Liver (tissue), 9 donors: ENCODE results near the gene OPTN. TPM values are rescaled to one million over a fixed set of nuclear protein-coding genes. Genes with fewer than 3 reads are reported as not detected.

ENCODE experiments used
- DNase-seq: peaks from one replicate; pipeline ENCODE4 v3.0.0-alpha.2; 2017; ENCODE audit warnings: low spot score
- H3K27ac ChIP-seq, 2 donors: one replicate each; pipeline ENCODE4 v1.7.0; 2013; ENCODE audit warnings: inconsistent platforms in 2 of 2, low read length in 2 of 2, control low read depth in 1 of 2, low read depth in 1 of 2, mild to moderate bottlenecking in 1 of 2
- H3K27me3 ChIP-seq, 4 donors: one replicate each; pipeline versions ENCODE4 v1.6.1 to v1.7.0; 2013; ENCODE audit warnings: low read length in 3 of 4, inconsistent platforms in 1 of 4, mild to moderate bottlenecking in 1 of 4, moderate library complexity in 1 of 4; ENCODE audit not compliant: control insufficient read depth in 4 of 4, insufficient read depth in 4 of 4
- H3K36me3 ChIP-seq, 4 donors: one replicate each; pipeline versions ENCODE4 v1.6.1 to v1.7.0; 2013; ENCODE audit warnings: low read length in 3 of 4, mild to moderate bottlenecking in 3 of 4, low read depth in 1 of 4, moderate library complexity in 1 of 4; ENCODE audit not compliant: control insufficient read depth in 4 of 4, insufficient read depth in 3 of 4
- H3K4me1 ChIP-seq, 4 donors: one replicate each; pipeline versions ENCODE4 v1.6.1 to v1.7.0; 2013; ENCODE audit warnings: low read length in 3 of 4, mild to moderate bottlenecking in 3 of 4, moderate library complexity in 1 of 4; ENCODE audit not compliant: control insufficient read depth in 4 of 4, insufficient read depth in 4 of 4
- H3K4me3 ChIP-seq, 3 donors: one replicate each; pipeline versions ENCODE4 v1.6.1 to v1.7.0; 2013; ENCODE audit warnings: low read length in 3 of 3, control low read depth in 1 of 3, low read depth in 1 of 3, mild to moderate bottlenecking in 1 of 3
- H3K9ac ChIP-seq, 2 donors: one replicate each; pipeline ENCODE4 v1.7.0; 2013; ENCODE audit warnings: low read length in 2 of 2, mild to moderate bottlenecking in 2 of 2, moderate library complexity in 2 of 2, control low read depth in 1 of 2, low read depth in 1 of 2
- H3K9me3 ChIP-seq, 4 donors: one replicate each; pipeline versions ENCODE4 v1.6.1 to v1.7.0; 2013; ENCODE audit warnings: low read length in 3 of 4; ENCODE audit not compliant: control insufficient read depth in 4 of 4
- EGR1 ChIP-seq, 2 donors: IDR thresholded peaks; 2 replicates each; pipeline ENCODE4 v1.6.1; 2016 to 2018; ENCODE audit warnings: antibody characterized with exemption in 2 of 2, low read depth in 2 of 2
- FOXA2 ChIP-seq: IDR thresholded peaks from 2 replicates; pipeline ENCODE4 v1.6.1; 2016; ENCODE audit warnings: antibody characterized with exemption
- GABPA ChIP-seq, 2 donors: IDR thresholded peaks in 1 of 2; conservative IDR thresholded peaks in 1 of 2; 2 replicates each; pipeline ENCODE4 v1.6.1; 2016; ENCODE audit warnings: antibody characterized with exemption in 2 of 2, mild to moderate bottlenecking in 1 of 2, moderate library complexity in 1 of 2
- HNF4A ChIP-seq, 2 donors: conservative IDR thresholded peaks; 2 replicates each; pipeline ENCODE4 v1.6.1; 2016; ENCODE audit warnings: antibody characterized with exemption in 2 of 2, mild to moderate bottlenecking in 2 of 2
- HNF4G ChIP-seq: IDR thresholded peaks from 2 replicates; pipeline ENCODE4 v1.6.1; 2016; ENCODE audit warnings: antibody characterized with exemption
- JUND ChIP-seq, 2 donors: IDR thresholded peaks; 2 replicates each; pipeline ENCODE4 v1.6.1; 2016; ENCODE audit warnings: antibody characterized with exemption in 2 of 2
- RAD21 ChIP-seq, 2 donors: IDR thresholded peaks; 2 replicates each; pipeline ENCODE4 v1.6.1; 2016; ENCODE audit warnings: antibody characterized with exemption in 2 of 2, mild to moderate bottlenecking in 2 of 2
- RXRA ChIP-seq, 2 donors: IDR thresholded peaks; 2 replicates each; pipeline ENCODE4 v1.6.1; 2017 to 2018; ENCODE audit warnings: antibody characterized with exemption in 2 of 2, mild to moderate bottlenecking in 1 of 2
- YY1 ChIP-seq: IDR thresholded peaks from 2 replicates; pipeline ENCODE4 v1.6.1; 2016; ENCODE audit warnings: antibody characterized with exemption, mild to moderate bottlenecking
- WGBS: extraction: QIAGEN DNeasy Blood & Tissue Kit; methylation state at CpG from one replicate; pipeline ENCODE4 v1.1.7; 2013; 5-methylcytosine and 5-hydroxymethylcytosine counted together
- polyA plus RNA-seq, 2 donors: library from polyadenylated mRNA; stranded (reverse) in 1 of 2; unstranded in 1 of 2; fragments of 200-250 nt in 1 of 2; fragments of >200 nt in 1 of 2; fragmentation: Nextera tagmentation in 1 of 2; extraction: Ambion mirVana in 1 of 2; gene quantifications; one replicate each; pipeline versions ENCODE4 v1.2.1 to v1.2.3, GENCODE V29; 2013 to 2015
- total RNA-seq, 2 donors: library from RNA; depleted of rRNA; stranded (reverse); fragments of >200 nt; gene quantifications; one replicate each; pipeline ENCODE4 v1.2.3, GENCODE V29; 2014
- TF ChIP-seq, protein P1 (sequence below): IDR thresholded peaks from 2 replicates; pipeline ENCODE4 v1.6.1; 2016; ENCODE audit warnings: antibody characterized with exemption
- TF ChIP-seq, protein P2 (sequence below): IDR thresholded peaks from 2 replicates; pipeline ENCODE4 v1.6.1; 2016; ENCODE audit warnings: antibody characterized with exemption
- TF ChIP-seq, protein P3 (sequence below): IDR thresholded peaks from 2 replicates; pipeline ENCODE4 v1.6.1; 2016; ENCODE audit warnings: antibody characterized with exemption, mild to moderate bottlenecking
- TF ChIP-seq, protein P4 (sequence below): IDR thresholded peaks from 2 replicates; pipeline ENCODE4 v1.6.1; 2016; ENCODE audit warnings: antibody characterized with exemption
- TF ChIP-seq, protein P5 (sequence below): fragments of 150-350 bp; IDR thresholded peaks from 2 replicates; pipeline ENCODE4 v1.5.1; 2017; ENCODE audit warnings: improper control_type of control experiment, low read depth, low read length; ENCODE audit not compliant: missing input control
- donor health status: healthy.
- donor health status: healthy.
- donor health status: healthy.
- donor health status: healthy.
- donor health status: healthy.

Gene OPTN
- total and polyA plus RNA-seq, 4 donors, result 21.5 to 42.0 (median 34.2) TPM

DNA sequence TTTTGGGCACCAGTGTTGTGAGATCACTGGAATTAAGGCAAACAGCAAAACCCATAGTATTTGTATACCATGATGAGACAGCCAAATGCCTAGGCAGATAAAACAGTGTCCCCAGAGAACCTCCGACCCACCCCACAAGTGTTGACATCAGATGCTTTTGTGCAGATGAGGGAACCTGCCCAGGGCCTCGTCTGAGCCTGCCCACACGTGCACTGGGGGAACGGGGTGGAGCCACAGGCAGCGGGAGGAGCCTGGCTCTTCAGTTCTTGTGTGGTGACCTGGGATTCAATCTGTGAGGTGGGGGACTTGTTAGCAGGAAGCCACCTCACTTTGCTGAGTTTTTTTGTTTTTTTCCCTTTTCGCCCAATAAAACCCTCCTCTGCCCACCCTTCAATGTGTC is 33.4 kb upstream of the OPTN start:
- Histone ChIP-seq H3K4me3 (no peak overlapping the region), H3K9ac (no peak overlapping the region), H3K36me3 (no peaks in the 10 kb centered on the region), H3K27me3 (no peaks in the 10 kb centered on the region), H3K27ac (no peak overlapping the region), H3K9me3 (no peaks in the 10 kb centered on the region), H3K4me1 (no peaks in the 10 kb centered on the region)
- TF ChIP-seq YY1, result no peak
- no peak for TF ChIP-seq HNF4A (conservative IDR thresholded peaks at IDR 0.05)
- no peak for TF ChIP-seq GABPA (IDR thresholded peaks at IDR 0.05 in 1 of 2, conservative IDR thresholded peaks at IDR 0.05 in 1 of 2)
- no peak for TF ChIP-seq EGR1 (IDR thresholded peaks at IDR 0.05; ENCODE audit: low read depth in 2 of 2)
- TF ChIP-seq, protein P1, sequence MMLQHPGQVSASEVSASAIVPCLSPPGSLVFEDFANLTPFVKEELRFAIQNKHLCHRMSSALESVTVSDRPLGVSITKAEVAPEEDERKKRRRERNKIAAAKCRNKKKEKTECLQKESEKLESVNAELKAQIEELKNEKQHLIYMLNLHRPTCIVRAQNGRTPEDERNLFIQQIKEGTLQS, result no peak
- DNase-seq, result no peak
- 74% methylated on average over 6 of the region's 6 CpGs for WGBS

- H3K27me3 ChIP-seq, result no peaks in the 10 kb centered on the region
- 90% methylated on average over 7 of the region's 7 CpGs for WGBS
- TF ChIP-seq, protein P2, sequence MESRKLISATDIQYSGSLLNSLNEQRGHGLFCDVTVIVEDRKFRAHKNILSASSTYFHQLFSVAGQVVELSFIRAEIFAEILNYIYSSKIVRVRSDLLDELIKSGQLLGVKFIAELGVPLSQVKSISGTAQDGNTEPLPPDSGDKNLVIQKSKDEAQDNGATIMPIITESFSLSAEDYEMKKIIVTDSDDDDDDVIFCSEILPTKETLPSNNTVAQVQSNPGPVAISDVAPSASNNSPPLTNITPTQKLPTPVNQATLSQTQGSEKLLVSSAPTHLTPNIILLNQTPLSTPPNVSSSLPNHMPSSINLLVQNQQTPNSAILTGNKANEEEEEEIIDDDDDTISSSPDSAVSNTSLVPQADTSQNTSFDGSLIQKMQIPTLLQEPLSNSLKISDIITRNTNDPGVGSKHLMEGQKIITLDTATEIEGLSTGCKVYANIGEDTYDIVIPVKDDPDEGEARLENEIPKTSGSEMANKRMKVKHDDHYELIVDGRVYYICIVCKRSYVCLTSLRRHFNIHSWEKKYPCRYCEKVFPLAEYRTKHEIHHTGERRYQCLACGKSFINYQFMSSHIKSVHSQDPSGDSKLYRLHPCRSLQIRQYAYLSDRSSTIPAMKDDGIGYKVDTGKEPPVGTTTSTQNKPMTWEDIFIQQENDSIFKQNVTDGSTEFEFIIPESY, result no peak
- no peak for TF ChIP-seq HNF4G
- no peak for TF ChIP-seq JUND (IDR thresholded peaks at IDR 0.05)
- no peak for TF ChIP-seq FOXA2
- TF ChIP-seq RAD21 (IDR thresholded peaks at IDR 0.05), result no peak
- TF ChIP-seq RXRA (IDR thresholded peaks at IDR 0.05), result no peak
- TF ChIP-seq, protein P3, sequence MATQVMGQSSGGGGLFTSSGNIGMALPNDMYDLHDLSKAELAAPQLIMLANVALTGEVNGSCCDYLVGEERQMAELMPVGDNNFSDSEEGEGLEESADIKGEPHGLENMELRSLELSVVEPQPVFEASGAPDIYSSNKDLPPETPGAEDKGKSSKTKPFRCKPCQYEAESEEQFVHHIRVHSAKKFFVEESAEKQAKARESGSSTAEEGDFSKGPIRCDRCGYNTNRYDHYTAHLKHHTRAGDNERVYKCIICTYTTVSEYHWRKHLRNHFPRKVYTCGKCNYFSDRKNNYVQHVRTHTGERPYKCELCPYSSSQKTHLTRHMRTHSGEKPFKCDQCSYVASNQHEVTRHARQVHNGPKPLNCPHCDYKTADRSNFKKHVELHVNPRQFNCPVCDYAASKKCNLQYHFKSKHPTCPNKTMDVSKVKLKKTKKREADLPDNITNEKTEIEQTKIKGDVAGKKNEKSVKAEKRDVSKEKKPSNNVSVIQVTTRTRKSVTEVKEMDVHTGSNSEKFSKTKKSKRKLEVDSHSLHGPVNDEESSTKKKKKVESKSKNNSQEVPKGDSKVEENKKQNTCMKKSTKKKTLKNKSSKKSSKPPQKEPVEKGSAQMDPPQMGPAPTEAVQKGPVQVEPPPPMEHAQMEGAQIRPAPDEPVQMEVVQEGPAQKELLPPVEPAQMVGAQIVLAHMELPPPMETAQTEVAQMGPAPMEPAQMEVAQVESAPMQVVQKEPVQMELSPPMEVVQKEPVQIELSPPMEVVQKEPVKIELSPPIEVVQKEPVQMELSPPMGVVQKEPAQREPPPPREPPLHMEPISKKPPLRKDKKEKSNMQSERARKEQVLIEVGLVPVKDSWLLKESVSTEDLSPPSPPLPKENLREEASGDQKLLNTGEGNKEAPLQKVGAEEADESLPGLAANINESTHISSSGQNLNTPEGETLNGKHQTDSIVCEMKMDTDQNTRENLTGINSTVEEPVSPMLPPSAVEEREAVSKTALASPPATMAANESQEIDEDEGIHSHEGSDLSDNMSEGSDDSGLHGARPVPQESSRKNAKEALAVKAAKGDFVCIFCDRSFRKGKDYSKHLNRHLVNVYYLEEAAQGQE, result no peak
- TF ChIP-seq, protein P4, sequence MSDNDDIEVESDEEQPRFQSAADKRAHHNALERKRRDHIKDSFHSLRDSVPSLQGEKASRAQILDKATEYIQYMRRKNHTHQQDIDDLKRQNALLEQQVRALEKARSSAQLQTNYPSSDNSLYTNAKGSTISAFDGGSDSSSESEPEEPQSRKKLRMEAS, result no peak
- H3K36me3 ChIP-seq, result no peaks in the 10 kb centered on the region
- H3K9ac ChIP-seq, result no peak overlapping the region
- H3K4me3 ChIP-seq, result no peak overlapping the region
- no peaks in the 10 kb centered on the region for H3K9me3 ChIP-seq
- DNase-seq, result no peak
- H3K27ac ChIP-seq, result no peak overlapping the region
- no peaks in the 10 kb centered on the region for H3K4me1 ChIP-seq
Observed at GRCh38 chr10:13067431-13067830, 32.5 kb upstream of the OPTN start.

DNA sequence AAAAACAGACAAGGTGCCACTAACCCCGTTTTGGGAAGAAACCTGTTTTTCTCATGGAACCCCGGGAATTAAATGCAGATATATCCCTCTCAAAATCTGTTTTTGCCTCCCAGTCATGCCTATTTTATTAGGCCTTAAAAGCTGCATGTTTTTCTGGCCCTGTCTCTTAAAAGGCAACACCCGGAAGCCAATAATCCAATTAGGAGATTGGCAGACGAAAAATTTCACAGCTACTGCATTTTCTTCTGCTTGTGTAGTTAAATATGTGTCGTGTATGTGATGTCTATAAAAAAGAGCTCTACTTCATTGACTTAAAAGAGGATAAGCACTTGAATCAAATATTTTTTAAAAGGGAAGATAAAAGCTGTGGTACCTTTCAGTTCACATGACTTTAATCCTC is 31.9 kb upstream of the OPTN start:
- H3K9me3 ChIP-seq, result no peaks in the 10 kb centered on the region
- no peaks in the 10 kb centered on the region for H3K4me1 ChIP-seq
- no peak overlapping the region for H3K27ac ChIP-seq
- no peak for TF ChIP-seq JUND (IDR thresholded peaks at IDR 0.05)
- TF ChIP-seq, protein P3, result no peak
- TF ChIP-seq, protein P5, sequence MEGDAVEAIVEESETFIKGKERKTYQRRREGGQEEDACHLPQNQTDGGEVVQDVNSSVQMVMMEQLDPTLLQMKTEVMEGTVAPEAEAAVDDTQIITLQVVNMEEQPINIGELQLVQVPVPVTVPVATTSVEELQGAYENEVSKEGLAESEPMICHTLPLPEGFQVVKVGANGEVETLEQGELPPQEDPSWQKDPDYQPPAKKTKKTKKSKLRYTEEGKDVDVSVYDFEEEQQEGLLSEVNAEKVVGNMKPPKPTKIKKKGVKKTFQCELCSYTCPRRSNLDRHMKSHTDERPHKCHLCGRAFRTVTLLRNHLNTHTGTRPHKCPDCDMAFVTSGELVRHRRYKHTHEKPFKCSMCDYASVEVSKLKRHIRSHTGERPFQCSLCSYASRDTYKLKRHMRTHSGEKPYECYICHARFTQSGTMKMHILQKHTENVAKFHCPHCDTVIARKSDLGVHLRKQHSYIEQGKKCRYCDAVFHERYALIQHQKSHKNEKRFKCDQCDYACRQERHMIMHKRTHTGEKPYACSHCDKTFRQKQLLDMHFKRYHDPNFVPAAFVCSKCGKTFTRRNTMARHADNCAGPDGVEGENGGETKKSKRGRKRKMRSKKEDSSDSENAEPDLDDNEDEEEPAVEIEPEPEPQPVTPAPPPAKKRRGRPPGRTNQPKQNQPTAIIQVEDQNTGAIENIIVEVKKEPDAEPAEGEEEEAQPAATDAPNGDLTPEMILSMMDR, result no peak
- no peak for TF ChIP-seq FOXA2
- no peaks in the 10 kb centered on the region for H3K27me3 ChIP-seq
- WGBS, result 84% methylated on average over 5 of the region's 5 CpGs
- no peaks in the 10 kb centered on the region for H3K36me3 ChIP-seq
- no peak for DNase-seq
- H3K4me3 ChIP-seq, result no peak overlapping the region
- no peak overlapping the region for H3K9ac ChIP-seq
